GM23338 (cell line): ENCODE measurements around the gene SLC35F4. TPM values are rescaled to one million over a fixed set of nuclear protein-coding genes. Genes with fewer than 3 reads are reported as not detected.
A peak's percentile ranks its signal among the peaks of the same experiment; 100 is the strongest.

Experiments used
- ATAC-seq: fragments of 200-7000 bp; cut with Tn5 transposase; 3 replicates; pipeline ENCODE4 v1.9.1; 2020
- DNase-seq: peaks from one replicate; pipeline ENCODE4 v3.0.0-alpha.2; 2015; ENCODE audit warnings: low spot score
- H2AFZ ChIP-seq: fragments of 200-600 bp; sonication (generic); 2 replicates; pipeline ENCODE4 v1.8.0; 2016; ENCODE audit warnings: antibody characterized with exemption, mild to moderate bottlenecking, moderate library complexity
- H3F3A ChIP-seq: fragments of 200-600 bp; sonication (generic); replicated peaks from 2 replicates; pipeline ENCODE4 v1.8.0; 2017; ENCODE audit warnings: antibody characterized with exemption, mixed run types, low read depth
- H3K27ac ChIP-seq: fragments of 200-600 bp; sonication (generic); 2 replicates; pipeline ENCODE4 v1.6.1; 2016; ENCODE audit warnings: low read depth
- H3K27me3 ChIP-seq: fragments of 200-600 bp; sonication (generic); 2 replicates; pipeline ENCODE4 v1.8.0; 2016; ENCODE audit warnings: mild to moderate bottlenecking, mixed run types, moderate library complexity; ENCODE audit not compliant: insufficient read depth
- H3K36me3 ChIP-seq: fragments of 200-600 bp; sonication (generic); 2 replicates; pipeline ENCODE4 v1.8.0; 2016; ENCODE audit warnings: mild to moderate bottlenecking; ENCODE audit not compliant: insufficient read depth
- H3K4me1 ChIP-seq: fragments of 200-600 bp; sonication (generic); 2 replicates; pipeline ENCODE4 v1.8.0; 2016; ENCODE audit warnings: mild to moderate bottlenecking, moderate library complexity; ENCODE audit not compliant: insufficient read depth
- H3K4me2 ChIP-seq: fragments of 200-600 bp; sonication (generic); 2 replicates; pipeline ENCODE4 v1.7.1; 2017; ENCODE audit warnings: mixed run types
- H3K4me3 ChIP-seq: fragments of 200-600 bp; sonication (generic); 2 replicates; pipeline ENCODE4 v1.6.1; 2016; ENCODE audit warnings: mixed run types
- H3K79me2 ChIP-seq: fragments of 200-600 bp; sonication (generic); replicated peaks from 2 replicates; pipeline ENCODE4 v1.8.0; 2017; ENCODE audit warnings: mild to moderate bottlenecking; ENCODE audit not compliant: insufficient read depth
- H3K9me2 ChIP-seq: fragments of 200-600 bp; sonication (generic); 2 replicates; pipeline ENCODE4 v1.8.0; 2017; ENCODE audit not compliant: insufficient read depth
- H4K20me1 ChIP-seq: fragments of 200-600 bp; sonication (generic); replicated peaks from 2 replicates; pipeline ENCODE4 v1.8.0; 2017; ENCODE audit warnings: mild to moderate bottlenecking; ENCODE audit not compliant: insufficient read depth
- H3K27ac Mint-ChIP-seq: 2 replicates; pipeline ENCODE4 v1.8.0; 2020; ENCODE audit warnings: inconsistent platforms, mild to moderate bottlenecking, moderate library complexity, mixed read lengths
- H3K27me3 Mint-ChIP-seq: 3 replicates; pipeline ENCODE4 v1.8.0; 2022; ENCODE audit warnings: low read depth, mild to moderate bottlenecking, moderate library complexity, mixed read lengths, inconsistent platforms; ENCODE audit not compliant: insufficient read depth, poor library complexity
- H3K36me3 Mint-ChIP-seq: 3 replicates; pipeline ENCODE4 v1.8.0; 2021; ENCODE audit warnings: low read depth, mild to moderate bottlenecking, inconsistent platforms, moderate library complexity, mixed read lengths
- H3K4me1 Mint-ChIP-seq: 3 replicates; pipeline ENCODE4 v1.8.0; 2020; ENCODE audit warnings: mild to moderate bottlenecking, inconsistent platforms, mixed read lengths
- H3K4me3 Mint-ChIP-seq: 3 replicates; pipeline ENCODE4 v1.8.0; 2021; ENCODE audit warnings: moderate library complexity, mild to moderate bottlenecking, inconsistent platforms, mixed read lengths
- H3K9me3 Mint-ChIP-seq: 3 replicates; pipeline ENCODE4 v1.8.0; 2020; ENCODE audit warnings: moderate library complexity, mild to moderate bottlenecking, inconsistent platforms, mixed read lengths
- CREB1 ChIP-seq: fragments of 250-450 bp; sonication (Bioruptor Pico); IDR thresholded peaks from 2 replicates; pipeline ENCODE4 v1.5.0; 2020; ENCODE audit warnings: low read depth, mild to moderate bottlenecking, moderate library complexity
- CTCF ChIP-seq, 2 experiments: fragments of 200-600 bp in 1 of 2; sonication (generic) in 1 of 2; conservative IDR thresholded peaks; 2 replicates each; pipeline versions ENCODE4 v1.5.1 to v1.6.1; 2016 to 2017; ENCODE audit warnings: antibody characterized with exemption in 2 of 2, low read depth in 2 of 2, mild to moderate bottlenecking in 2 of 2, moderate library complexity in 1 of 2
- ETS1 ChIP-seq: IDR thresholded peaks from 2 replicates; pipeline ENCODE4 v1.6.1; 2016; ENCODE audit warnings: antibody characterized with exemption
- EZH2 ChIP-seq: fragments of 200-600 bp; sonication (generic); IDR thresholded peaks from one replicate; pipeline ENCODE4 v1.8.0; 2017; ENCODE audit warnings: antibody characterized with exemption, mild to moderate bottlenecking, low read depth; ENCODE audit not compliant: unreplicated experiment
- EZH2phosphoT487 ChIP-seq: fragments of 200-600 bp; sonication (generic); IDR thresholded peaks from one replicate; pipeline ENCODE4 v1.8.1; 2018; ENCODE audit warnings: antibody characterized with exemption; ENCODE audit not compliant: unreplicated experiment
- JUNB ChIP-seq: IDR thresholded peaks from one replicate; pipeline ENCODE4 v1.6.1; 2016; ENCODE audit warnings: antibody characterized with exemption; ENCODE audit not compliant: unreplicated experiment
- NANOG ChIP-seq: IDR thresholded peaks from 2 replicates; pipeline ENCODE4 v1.6.1; 2016; ENCODE audit warnings: antibody characterized with exemption, borderline replicate concordance
- POLR2AphosphoS5 ChIP-seq: IDR thresholded peaks from 2 replicates; pipeline ENCODE4 v1.6.1; 2016; ENCODE audit warnings: antibody characterized with exemption, low read depth
- REST ChIP-seq: IDR thresholded peaks from one replicate; pipeline ENCODE4 v1.6.1; 2018; ENCODE audit warnings: antibody characterized with exemption; ENCODE audit not compliant: unreplicated experiment
- STAT1 ChIP-seq: IDR thresholded peaks from one replicate; pipeline ENCODE4 v1.6.1; 2016; ENCODE audit warnings: antibody characterized with exemption; ENCODE audit not compliant: unreplicated experiment
- ZNF114 ChIP-seq: fragments of 250-450 bp; sonication (Bioruptor Pico); IDR thresholded peaks from 2 replicates; pipeline ENCODE4 v1.5.0; 2020; ENCODE audit warnings: mild to moderate bottlenecking, moderate library complexity
- ZNF331 ChIP-seq: fragments of 250-450 bp; sonication (Bioruptor Pico); IDR thresholded peaks from 2 replicates; pipeline ENCODE4 v1.5.0; 2020; ENCODE audit warnings: low read depth, mild to moderate bottlenecking, moderate library complexity
- ZNF462 ChIP-seq: fragments of 250-450 bp; sonication (Bioruptor Pico); IDR thresholded peaks from 2 replicates; pipeline ENCODE4 v1.5.0; 2020; ENCODE audit warnings: mild to moderate bottlenecking, moderate library complexity
- polyA plus RNA-seq: library from polyadenylated mRNA; unstranded; fragments of >200 nt; fragmentation: Nextera tagmentation; extraction: Ambion mirVana; gene quantifications from 2 replicates; pipeline ENCODE4 v1.2.1, GENCODE V29; 2016
- total RNA-seq: library from RNA; depleted of rRNA; stranded (reverse); fragments of >200 nt; shearing (Covaris generic); gene quantifications from 2 replicates; pipeline ENCODE4 v1.2.3, GENCODE V29; 2014

The SLC35F4 gene
- total and polyA plus RNA-seq, 2 experiments from 2014 or later, result 0.10 TPM; not detected in 1

GRCh38 chr14:57834961-57835360 lies 30.9 kb downstream of the SLC35F4 start:
- DNase-seq (no peak), ATAC-seq (no peak)
- Histone ChIP-seq H2AFZ (peak overlapping the region; percentile 39; the same call in 1 of the 2 replicates), H3K4me3 (no peak overlapping the region), H4K20me1 (no peaks in the 10 kb centered on the region), H3K79me2 (no peaks in the 10 kb centered on the region), H3K9me2 (peaks cover 5% of the 10 kb centered on the region; the same call in 1 of the 2 replicates), H3K4me1 (peaks cover 11% of the 10 kb centered on the region; the same call in 1 of the 2 replicates), H3K27ac (no peak overlapping the region), H3K4me2 (no peak overlapping the region), H3F3A (no peaks in the 10 kb centered on the region), H3K36me3 (no peaks in the 10 kb centered on the region), H3K27me3 (no peaks in the 10 kb centered on the region)
- peaks cover 9% of the 10 kb centered on the region for H3K27me3 Mint-ChIP-seq
- TF ChIP-seq EZH2, result no peak
- no peak for TF ChIP-seq NANOG
- no peak for TF ChIP-seq JUNB
- no peak for TF ChIP-seq ZNF462 (CRISPR knock-in tag)
- no peak for TF ChIP-seq EZH2phosphoT487
- TF ChIP-seq ZNF331, result no peak
- no peak for TF ChIP-seq ZNF114 (CRISPR knock-in tag)
- TF ChIP-seq CTCF (conservative IDR thresholded peaks at IDR 0.05; ENCODE audit: low read depth in 2 of 2), result no peak
- no peak for TF ChIP-seq POLR2AphosphoS5
- TF ChIP-seq STAT1, result no peak
- no peak for TF ChIP-seq REST
- no peak for TF ChIP-seq CREB1
- no peak for TF ChIP-seq ETS1
- peaks cover 12% of the 10 kb centered on the region for H3K4me1 Mint-ChIP-seq
- no peak overlapping the region for H3K27ac Mint-ChIP-seq
- H3K36me3 Mint-ChIP-seq, result no peaks in the 10 kb centered on the region
- no peaks in the 10 kb centered on the region; the same call in 2 of the 3 replicates for H3K9me3 Mint-ChIP-seq
- H3K4me3 Mint-ChIP-seq, result no peak overlapping the region
